ENCODE measurements around the gene EMP2. TPM values are rescaled to one million over a fixed set of nuclear protein-coding genes. Genes with fewer than 3 reads are reported as not detected.

The EMP2 gene
- polyA plus RNA-seq, 2 of the 4 experiments (the other 2 are of a cell fraction): 14.2 to 21.4 TPM

- TF ChIP-seq RFX5 (IDR thresholded peaks at IDR 0.05) (no peak), SREBF2 (IDR thresholded peaks at IDR 0.05) (no peak)
Observed at GRCh38 chr16:10501016-10501607, 79.3 kb downstream of the EMP2 start (continued).

GRCh38 chr16:10500582-10500981 is 79.8 kb downstream of the EMP2 start:
- H3K9me3 ChIP-seq: 0 out of 3 replicates have a peak, but pooled peaks cover 4% of the 10 kb centered on the region
- FAIRE-seq (no peak), ATAC-seq (no peak), DNase-seq (ENCODE audit: low read depth in 1 of 2, low spot score in 1 of 2) (no peak)
- TF ChIP-seq NR3C1 (IDR thresholded peaks at IDR 0.05) (no peak), HOXA7 (CRISPR knock-in tag; IDR thresholded peaks at IDR 0.05) (no peak), EHF (CRISPR knock-in tag; IDR thresholded peaks at IDR 0.05) (no peak), MAFK (IDR thresholded peaks at IDR 0.05; ENCODE audit: partially characterized antibody) (no peak), KDM5A (IDR thresholded peaks at IDR 0.05) (no peak), ESRRA (IDR thresholded peaks at IDR 0.05; ENCODE audit: borderline replicate concordance, low read length) (no peak), CEBPB (IDR thresholded peaks at IDR 0.05) (no peak), GATA3 (IDR thresholded peaks at IDR 0.05; ENCODE audit: borderline replicate concordance) (no peak), RNF2 (IDR thresholded peaks at IDR 0.05; ENCODE audit: borderline replicate concordance, low read depth) (no peak), CTCF (IDR thresholded peaks at IDR 0.05) (no peak), RARB (CRISPR knock-in tag; IDR thresholded peaks at IDR 0.05) (no peak)
- ChIA-PET POLR2A (no interaction called here), CTCF (interaction anchor here (1.7 kb wide), 1 partner anchor 9 kb away, joined by 6 read pairs; no protein-coding TSS in a partner anchor)
- no peak overlapping the region for H3K4me3 ChIP-seq
- no peaks in the 10 kb centered on the region for H3K4me1 ChIP-seq
- H3K27ac ChIP-seq: no peak overlapping the region
- H3K4me2 ChIP-seq: no peak overlapping the region
- 86% methylated on average over 3 of the region's 3 CpGs for WGBS (ENCODE audit: missing lambda C conversion rate)

GRCh38 chr16:10497132-10498101 is 83.0 kb downstream of the EMP2 start:
- H3K4me3 ChIP-seq: no peak overlapping the region
- H3K9me3 ChIP-seq: 0 out of 3 replicates have a peak, but pooled peaks cover 4% of the 10 kb centered on the region
- no peak overlapping the region for H3K27ac ChIP-seq
- no peak for ATAC-seq
- ChIA-PET POLR2A (interaction anchor here (0.6 kb wide), 1 partner anchor 111 kb away, joined by 3 read pairs; no protein-coding TSS in a partner anchor), CTCF (interaction anchor here (0.7 to 1.2 kb wide), 2 partner anchors 12 to 291 kb away, joined by 3 to 4 read pairs; no protein-coding TSS in a partner anchor)
- DNase-seq (ENCODE audit: low read depth in 1 of 2, low spot score in 1 of 2): no peak
- no peak for FAIRE-seq
- no peaks in the 10 kb centered on the region for H3K4me1 ChIP-seq
- 72% methylated on average over 13 of the region's 13 CpGs for WGBS (ENCODE audit: missing lambda C conversion rate)
- H3K4me2 ChIP-seq: no peak overlapping the region
- no peak for TF ChIP-seq HMGXB4 (CRISPR knock-in tag; IDR thresholded peaks at IDR 0.05; ENCODE audit: borderline replicate concordance)
- TF ChIP-seq ZSCAN20 (CRISPR knock-in tag; IDR thresholded peaks at IDR 0.05): no peak
- no peak for TF ChIP-seq RARB (CRISPR knock-in tag; IDR thresholded peaks at IDR 0.05)
- TF ChIP-seq HEYL (CRISPR knock-in tag; IDR thresholded peaks at IDR 0.05): no peak
- TF ChIP-seq ELK1 (IDR thresholded peaks at IDR 0.05; ENCODE audit: low read depth, low read length): no peak
- no peak for TF ChIP-seq EHF (CRISPR knock-in tag; IDR thresholded peaks at IDR 0.05)
- no peak for TF ChIP-seq MAX (IDR thresholded peaks at IDR 0.05)
- TF ChIP-seq ESRRA (IDR thresholded peaks at IDR 0.05; ENCODE audit: borderline replicate concordance, low read length): no peak
- no peak for TF ChIP-seq POLR2A (IDR thresholded peaks at IDR 0.05; ENCODE audit: low read length)
- TF ChIP-seq CEBPB (IDR thresholded peaks at IDR 0.05): no peak
- no peak for TF ChIP-seq HDAC2 (IDR thresholded peaks at IDR 0.05)
- no peak for TF ChIP-seq BCL3 (IDR thresholded peaks at IDR 0.05)
- no peak for TF ChIP-seq CBX2 (IDR thresholded peaks at IDR 0.05; ENCODE audit: borderline replicate concordance, low read depth)
- no peak for TF ChIP-seq FOSL2 (IDR thresholded peaks at IDR 0.05)
- no peak for TF ChIP-seq FOSL2 (CRISPR knock-in tag; IDR thresholded peaks at IDR 0.05)
- no peak for TF ChIP-seq RFX5 (IDR thresholded peaks at IDR 0.05)
- no peak for TF ChIP-seq TP53 (CRISPR knock-in tag; IDR thresholded peaks at IDR 0.05)
- no peak for TF ChIP-seq CBX8 (IDR thresholded peaks at IDR 0.05)
- no peak for TF ChIP-seq ATOH8 (CRISPR knock-in tag; IDR thresholded peaks at IDR 0.05; ENCODE audit: low read depth)

Data from A549 (cell line).